ENCODE results near the gene KCNK5. TPM values are rescaled to one million over a fixed set of nuclear protein-coding genes. Genes with fewer than 3 reads are reported as not detected.

KCNK5 gene
- total and polyA plus RNA-seq, 2 of the 8 experiments (the other 6 are each of a cell fraction or from before 2014, with no cell fraction given) = 20.9 to 44.3 TPM

DNA sequence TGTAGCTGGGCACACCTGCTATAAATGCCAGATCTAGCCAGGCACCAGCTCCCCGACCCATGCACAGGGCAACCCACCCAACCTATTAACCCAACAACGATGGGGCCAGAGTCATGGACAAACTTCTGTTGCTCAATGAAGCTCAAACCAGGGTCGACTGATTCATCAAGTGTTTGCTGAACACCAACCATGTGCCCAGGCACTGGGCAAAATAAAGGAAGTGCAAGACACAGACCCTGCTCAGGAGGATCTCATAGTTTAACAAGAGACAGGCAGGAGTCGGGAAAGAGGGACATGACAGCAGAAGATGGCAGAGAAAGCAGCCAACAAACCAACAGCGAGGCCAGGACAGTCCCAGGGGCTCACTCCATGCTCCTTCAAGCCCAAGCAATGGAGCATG, 18.8 kb downstream of the KCNK5 start:
- 84% methylated on average over 5 of the region's 5 CpGs; no CpG with 5 or more reads in 1 of the 2 experiments for WGBS, 2 experiments (ENCODE audit: extremely low coverage in 1 of 2, insufficient coverage in 1 of 2, insufficient read length in 1 of 2, insufficient replicate concordance in 2 of 2, low coverage in 1 of 2, low lambda C conversion rate in 2 of 2, missing lambda C conversion rate in 1 of 2)
- no peaks in the 10 kb centered on the region for H3K9me3 ChIP-seq (ENCODE audit: insufficient read depth in 2 of 2, low read depth in 1 of 2, low read length in 1 of 2)
- H3K56ac ChIP-seq (replicated peaks; ENCODE audit: insufficient read length, low read depth, low read length) = no peak overlapping the region
- H2BK12ac ChIP-seq (ENCODE audit: low read depth, low read length) = no peak overlapping the region
- H3K4me1 ChIP-seq (replicated peaks in 1 of 4; ENCODE audit: control insufficient read depth in 3 of 4, insufficient read depth in 4 of 4, low read length in 3 of 4) = peaks cover 25 to 51% (median 37%) of the 10 kb centered on the region in 4 experiments
- no peaks in the 10 kb centered on the region for H3K27me3 ChIP-seq (replicated peaks in 1 of 4; ENCODE audit: control insufficient read depth in 3 of 4, extremely low read depth in 1 of 4, insufficient read depth in 3 of 4, low read length in 3 of 4)
- H4K8ac ChIP-seq (ENCODE audit: extremely low read depth, insufficient read depth, low read length) = no peak overlapping the region
- ChIA-PET POLR2A (ENCODE audit: partially characterized antibody) (interaction anchor here (1.5 to 2.1 kb wide), 2 partner anchors 10 to 18 kb away, joined by 6 to 12 read pairs; no protein-coding TSS in a partner anchor), CTCF (ENCODE audit: partially characterized antibody) (interaction anchor here (1.1 to 72.8 kb wide), 4 partner anchors 4 to 86 kb away, joined by 3 to 1738 read pairs (median 836); partner anchors contain the start of genes KCNK17 and KCNK5)
- FAIRE-seq (no peak), DNase-seq (ENCODE audit: low read depth in 1 of 2, low spot score in 2 of 2) (no peak)
- H2AK5ac ChIP-seq (ENCODE audit: low read depth, low read length) = no peak overlapping the region
- peaks cover 13 to 97% of the 10 kb centered on the region in 2 experiments for H3K79me2 ChIP-seq (ENCODE audit: control insufficient read depth in 1 of 2, insufficient read depth in 2 of 2, low read length in 2 of 2)
- no peak overlapping the region for H3K4ac ChIP-seq (replicated peaks; ENCODE audit: insufficient read length, low read depth, low read length)
- H2BK20ac ChIP-seq (ENCODE audit: low read length) = peak overlapping the region; percentile 86; the same call in 1 of the 2 replicates
- no peak overlapping the region for H3K9ac ChIP-seq (replicated peaks in 1 of 4; ENCODE audit: extremely low read depth in 1 of 4, low read depth in 3 of 4, low read length in 3 of 4)
- no peak overlapping the region for H2BK120ac ChIP-seq (replicated peaks; ENCODE audit: low read depth, low read length)
- H3K23ac ChIP-seq (ENCODE audit: insufficient read length) = no peak overlapping the region
- no peak overlapping the region for H4K5ac ChIP-seq (ENCODE audit: insufficient read length, low read depth, low read length)
- H4K91ac ChIP-seq (replicated peaks; ENCODE audit: insufficient read length, low read length) = no peak overlapping the region
- H3K18ac ChIP-seq (ENCODE audit: extremely low read depth, low read length) = peak overlapping the region; percentile 83; the same call in 1 of the 2 replicates
- no peak overlapping the region for H2AFZ ChIP-seq (ENCODE audit: low read length)
- H3K14ac ChIP-seq (ENCODE audit: insufficient read length) = no peak overlapping the region
- H2BK5ac ChIP-seq (ENCODE audit: low read depth, low read length) = peak overlapping the region; percentile 69; the same call in 1 of the 2 replicates
- H3K4me2 ChIP-seq (ENCODE audit: insufficient read depth in 1 of 2, low read depth in 2 of 2, low read length in 2 of 2) = peak overlapping the region in 1 of 2 experiments; percentile 5; a peak in 1 of 4 replicates
- no peak overlapping the region for H3K27ac ChIP-seq (ENCODE audit: low read depth, low read length)
- H3K4me3 ChIP-seq (ENCODE audit: extremely low read depth in 1 of 4, insufficient read depth in 2 of 4, low read depth in 3 of 4, low read length in 4 of 4) = no peak overlapping the region
- TF ChIP-seq YY1 (IDR thresholded peaks at IDR 0.05; ENCODE audit: low read depth, low read length) (no peak), RXRA (IDR thresholded peaks at IDR 0.05; ENCODE audit: insufficient read depth, low read depth, low read length) (no peak), FOSL1 (IDR thresholded peaks at IDR 0.05; ENCODE audit: insufficient read depth, low read depth, low read length) (no peak), ASH2L (IDR thresholded peaks at IDR 0.05; ENCODE audit: low read length) (no peak), NANOG (IDR thresholded peaks at IDR 0.05; ENCODE audit: insufficient read depth, low read depth, low read length, poor library complexity, severe bottlenecking) (no peak), EGR1 (IDR thresholded peaks at IDR 0.05; ENCODE audit: borderline replicate concordance, low read depth, low read length) (no peak), JUND (IDR thresholded peaks at IDR 0.05; ENCODE audit: low read length) (no peak), POLR2AphosphoS5 (IDR thresholded peaks at IDR 0.05; ENCODE audit: low read depth, low read length) (no peak), MAX (IDR thresholded peaks at IDR 0.05) (no peak), CREB1 (IDR thresholded peaks at IDR 0.05) (no peak), GTF2F1 (IDR thresholded peaks at IDR 0.05; ENCODE audit: borderline replicate concordance, low read depth, low read length) (no peak), JUN (IDR thresholded peaks at IDR 0.05; ENCODE audit: low read depth, low read length) (no peak), HDAC6 (IDR thresholded peaks at IDR 0.05; ENCODE audit: low read depth, low read length) (no peak), CHD1 (IDR thresholded peaks at IDR 0.05; ENCODE audit: low read depth, low read length) (no peak)
- peak overlapping the region; percentile 65 for H2BK15ac ChIP-seq (ENCODE audit: low read length)
- H4K20me1 ChIP-seq (replicated peaks in 1 of 2; ENCODE audit: control insufficient read depth in 1 of 2, insufficient read depth in 2 of 2, low read length in 2 of 2) = peaks cover 36 to 54% of the 10 kb centered on the region in 2 experiments
- H3K23me2 ChIP-seq (ENCODE audit: low read depth, low read length) = no peaks in the 10 kb centered on the region
- peaks cover 24% of the 10 kb centered on the region for H3K79me1 ChIP-seq (ENCODE audit: low read depth, low read length)
- H3K36me3 ChIP-seq (ENCODE audit: control insufficient read depth in 2 of 4, insufficient read depth in 4 of 4, low read length in 3 of 4) = peaks cover 0 to 10% (median 1%) of the 10 kb centered on the region in 4 experiments; a peak in 2 of 8 replicates
